ENCODE data around the gene HSPB8.

GRCh38 chr12:119156401-119157044 is 22.2 kb upstream of the HSPB8 start:
- TF ChIP-seq CTCF (IDR thresholded peaks at IDR 0.05; ENCODE audit: low read length) (no peak), EZH2 (IDR thresholded peaks at IDR 0.05; ENCODE audit: borderline replicate concordance, low read length) (no peak)
